SK-N-SH (cell line): Measurements from ENCODE around the gene IFIT1.

ENCODE experiments used
- GABPA ChIP-seq: IDR thresholded peaks from 2 replicates; pipeline ENCODE4 v1.4.0; 2012; ENCODE audit warnings: low read depth, mild to moderate bottlenecking
- MXI1 ChIP-seq: IDR thresholded peaks from 2 replicates; pipeline ENCODE4 v1.6.1; 2012; ENCODE audit warnings: mild to moderate bottlenecking, low read depth, low read length, improper control_type of control experiment
- SIN3A ChIP-seq: IDR thresholded peaks from 2 replicates; pipeline ENCODE4 v1.6.1; 2012; ENCODE audit warnings: low read depth, mild to moderate bottlenecking, low read length, moderate library complexity, borderline replicate concordance
- TF ChIP-seq, protein P1 (sequence below): fragments of 200-600 bp; sonication (generic); IDR thresholded peaks from 2 replicates; pipeline ENCODE4 v1.6.1; 2017; ENCODE audit warnings: antibody characterized with exemption, mild to moderate bottlenecking, moderate library complexity
- TF ChIP-seq, protein P2 (sequence below): fragments of 150-350 bp; IDR thresholded peaks from 2 replicates; pipeline ENCODE4 v1.6.1; 2017; ENCODE audit warnings: antibody characterized with exemption, low read length, low read depth, borderline replicate concordance

- TF ChIP-seq SIN3A (no peak), GABPA (no peak), MXI1 (no peak)
- TF ChIP-seq, protein P1, sequence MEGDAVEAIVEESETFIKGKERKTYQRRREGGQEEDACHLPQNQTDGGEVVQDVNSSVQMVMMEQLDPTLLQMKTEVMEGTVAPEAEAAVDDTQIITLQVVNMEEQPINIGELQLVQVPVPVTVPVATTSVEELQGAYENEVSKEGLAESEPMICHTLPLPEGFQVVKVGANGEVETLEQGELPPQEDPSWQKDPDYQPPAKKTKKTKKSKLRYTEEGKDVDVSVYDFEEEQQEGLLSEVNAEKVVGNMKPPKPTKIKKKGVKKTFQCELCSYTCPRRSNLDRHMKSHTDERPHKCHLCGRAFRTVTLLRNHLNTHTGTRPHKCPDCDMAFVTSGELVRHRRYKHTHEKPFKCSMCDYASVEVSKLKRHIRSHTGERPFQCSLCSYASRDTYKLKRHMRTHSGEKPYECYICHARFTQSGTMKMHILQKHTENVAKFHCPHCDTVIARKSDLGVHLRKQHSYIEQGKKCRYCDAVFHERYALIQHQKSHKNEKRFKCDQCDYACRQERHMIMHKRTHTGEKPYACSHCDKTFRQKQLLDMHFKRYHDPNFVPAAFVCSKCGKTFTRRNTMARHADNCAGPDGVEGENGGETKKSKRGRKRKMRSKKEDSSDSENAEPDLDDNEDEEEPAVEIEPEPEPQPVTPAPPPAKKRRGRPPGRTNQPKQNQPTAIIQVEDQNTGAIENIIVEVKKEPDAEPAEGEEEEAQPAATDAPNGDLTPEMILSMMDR, result no peak
- TF ChIP-seq, protein P2, sequence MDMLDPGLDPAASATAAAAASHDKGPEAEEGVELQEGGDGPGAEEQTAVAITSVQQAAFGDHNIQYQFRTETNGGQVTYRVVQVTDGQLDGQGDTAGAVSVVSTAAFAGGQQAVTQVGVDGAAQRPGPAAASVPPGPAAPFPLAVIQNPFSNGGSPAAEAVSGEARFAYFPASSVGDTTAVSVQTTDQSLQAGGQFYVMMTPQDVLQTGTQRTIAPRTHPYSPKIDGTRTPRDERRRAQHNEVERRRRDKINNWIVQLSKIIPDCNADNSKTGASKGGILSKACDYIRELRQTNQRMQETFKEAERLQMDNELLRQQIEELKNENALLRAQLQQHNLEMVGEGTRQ, result no peak
These were observed 21.0 kb downstream of the IFIT1 start for GRCh38 chr10:89413398-89413912.
